Neuron (in vitro differentiated cells): Measurements from ENCODE around the gene AMDHD1.

ENCODE experiments used
- H2AFZ ChIP-seq: one replicate; pipeline ENCODE4 v1.6.1; 2013; ENCODE audit warnings: low read depth, mild to moderate bottlenecking, inconsistent platforms, low read length, moderate library complexity
- H3K27me3 ChIP-seq: one replicate; pipeline ENCODE4 v1.6.1; 2013; ENCODE audit warnings: low read length; ENCODE audit not compliant: insufficient read depth
- H3K36me3 ChIP-seq: one replicate; pipeline ENCODE4 v1.6.1; 2013; ENCODE audit warnings: low read length; ENCODE audit not compliant: insufficient read depth
- H3K4me1 ChIP-seq: one replicate; pipeline ENCODE4 v1.6.1; 2013; ENCODE audit warnings: low read length; ENCODE audit not compliant: insufficient read depth
- H3K4me3 ChIP-seq: 2 replicates; pipeline ENCODE4 v1.5.1; 2013; ENCODE audit warnings: mild to moderate bottlenecking, low read length, moderate library complexity
- H3K9me3 ChIP-seq: one replicate; pipeline ENCODE4 v1.6.1; 2013; ENCODE audit warnings: low read length

AMDHD1 gene

GRCh38 chr12:95989504-95990123, 46.5 kb downstream of the AMDHD1 start:
- H3K27me3 ChIP-seq: no peaks in the 10 kb centered on the region
- H3K36me3 ChIP-seq: no peaks in the 10 kb centered on the region
- no peak overlapping the region for H3K4me3 ChIP-seq
- peaks cover 5% of the 10 kb centered on the region for H3K4me1 ChIP-seq
- no peaks in the 10 kb centered on the region for H3K9me3 ChIP-seq
- no peak overlapping the region for H2AFZ ChIP-seq

GRCh38 chr12:95990136-95990535, 47.0 kb downstream of the AMDHD1 start:
- Histone ChIP-seq H3K4me1 (peaks cover 5% of the 10 kb centered on the region), H2AFZ (no peak overlapping the region), H3K9me3 (no peaks in the 10 kb centered on the region), H3K4me3 (no peak overlapping the region), H3K36me3 (no peaks in the 10 kb centered on the region), H3K27me3 (no peaks in the 10 kb centered on the region)

- no peaks in the 10 kb centered on the region for H3K27me3 ChIP-seq
- H3K36me3 ChIP-seq: no peaks in the 10 kb centered on the region
- no peak overlapping the region for H2AFZ ChIP-seq
- H3K4me1 ChIP-seq: no peaks in the 10 kb centered on the region
- no peaks in the 10 kb centered on the region for H3K9me3 ChIP-seq
- H3K4me3 ChIP-seq: no peak overlapping the region
Measured at GRCh38 chr12:95993907-95994306, 50.8 kb downstream of the AMDHD1 start.

GRCh38 chr12:95994476-95994875, 51.3 kb downstream of the AMDHD1 start:
- H2AFZ ChIP-seq: no peak overlapping the region
- no peaks in the 10 kb centered on the region for H3K9me3 ChIP-seq
- H3K4me1 ChIP-seq: no peaks in the 10 kb centered on the region
- H3K36me3 ChIP-seq: no peaks in the 10 kb centered on the region
- H3K4me3 ChIP-seq: no peak overlapping the region
- no peaks in the 10 kb centered on the region for H3K27me3 ChIP-seq

GRCh38 chr12:95995238-95996031, 52.3 kb downstream of the AMDHD1 start:
- Histone ChIP-seq H3K4me1 (no peaks in the 10 kb centered on the region), H3K27me3 (no peaks in the 10 kb centered on the region), H3K9me3 (no peaks in the 10 kb centered on the region), H3K4me3 (no peak overlapping the region), H2AFZ (no peak overlapping the region), H3K36me3 (no peaks in the 10 kb centered on the region)

- H3K9me3 ChIP-seq: no peaks in the 10 kb centered on the region
- H3K4me3 ChIP-seq: no peak within 1 kb of the TSS
- no peak within 1 kb of the TSS for H2AFZ ChIP-seq
- no peaks in the 10 kb centered on the region for H3K27me3 ChIP-seq
- no peaks in the 10 kb centered on the region for H3K36me3 ChIP-seq
- no peaks in the 10 kb centered on the region for H3K4me1 ChIP-seq
Measured at GRCh38 chr12:95996034-95996658, 53.0 kb downstream of the AMDHD1 start, which contains the start of gene HAL. TSS of gene HAL (minus strand) at chr12:95996344. CDS start at chr12:95995910, 434 bp downstream.

GRCh38 chr12:95997276-95997675, 54.1 kb downstream of the AMDHD1 start:
- Histone ChIP-seq H3K9me3 (no peaks in the 10 kb centered on the region), H2AFZ (no peak overlapping the region), H3K36me3 (peaks cover 3% of the 10 kb centered on the region), H3K4me1 (no peaks in the 10 kb centered on the region), H3K27me3 (no peaks in the 10 kb centered on the region), H3K4me3 (no peak overlapping the region)

- no peaks in the 10 kb centered on the region for H3K27me3 ChIP-seq
Measured at GRCh38 chr12:95997911-95998510, 54.9 kb downstream of the AMDHD1 start.

GRCh38 chr12:95998611-95999286, 55.6 kb downstream of the AMDHD1 start:
- H3K4me3 ChIP-seq: no peak overlapping the region
- no peak overlapping the region for H2AFZ ChIP-seq
- peaks cover 2% of the 10 kb centered on the region for H3K9me3 ChIP-seq
- no peaks in the 10 kb centered on the region for H3K4me1 ChIP-seq
- no peaks in the 10 kb centered on the region for H3K27me3 ChIP-seq
- peaks cover 14% of the 10 kb centered on the region for H3K36me3 ChIP-seq

More at GRCh38 chr12:95997911-95998510, 54.9 kb downstream of the AMDHD1 start:
- Histone ChIP-seq H3K36me3 (peaks cover 8% of the 10 kb centered on the region), H3K4me1 (no peaks in the 10 kb centered on the region), H3K4me3 (no peak overlapping the region), H2AFZ (no peak overlapping the region), H3K9me3 (peaks cover 2% of the 10 kb centered on the region)

GRCh38 chr12:95999484-95999883, 56.4 kb downstream of the AMDHD1 start:
- Histone ChIP-seq H2AFZ (no peak overlapping the region), H3K9me3 (peaks cover 2% of the 10 kb centered on the region), H3K36me3 (peaks cover 16% of the 10 kb centered on the region), H3K4me1 (no peaks in the 10 kb centered on the region), H3K27me3 (no peaks in the 10 kb centered on the region), H3K4me3 (no peak overlapping the region)

GRCh38 chr12:96000858-96001257, 57.7 kb downstream of the AMDHD1 start:
- no peak overlapping the region for H2AFZ ChIP-seq
- H3K4me1 ChIP-seq: no peaks in the 10 kb centered on the region
- peaks cover 2% of the 10 kb centered on the region for H3K9me3 ChIP-seq
- no peaks in the 10 kb centered on the region for H3K27me3 ChIP-seq
- H3K4me3 ChIP-seq: no peak overlapping the region
- H3K36me3 ChIP-seq: peaks cover 27% of the 10 kb centered on the region

- Histone ChIP-seq H2AFZ (no peak overlapping the region), H3K9me3 (peaks cover 2% of the 10 kb centered on the region), H3K27me3 (no peaks in the 10 kb centered on the region), H3K4me3 (no peak overlapping the region), H3K36me3 (peaks cover 55% of the 10 kb centered on the region), H3K4me1 (no peaks in the 10 kb centered on the region)
Measured at GRCh38 chr12:96006727-96007126, 63.6 kb downstream of the AMDHD1 start.
